AG09309 (cell line): ENCODE data around the gene TCEA3.
A peak's percentile ranks its signal among the peaks of the same experiment; 100 is the strongest.

ENCODE experiments used
- DNase-seq: peaks from one replicate; pipeline ENCODE4 v3.0.0-alpha.2; 2010; ENCODE audit warnings: low read depth
- H3K4me3 ChIP-seq: 2 replicates; pipeline ENCODE4 v1.5.1; 2011; ENCODE audit warnings: mild to moderate bottlenecking, low read depth, low read length, moderate library complexity; ENCODE audit not compliant: control insufficient read depth
- TF ChIP-seq, protein P1 (sequence below): IDR thresholded peaks from 2 replicates; pipeline ENCODE4 v1.5.1; 2011; ENCODE audit warnings: mild to moderate bottlenecking, low read depth, low read length, inconsistent platforms; ENCODE audit not compliant: insufficient read depth, control insufficient read depth; ENCODE audit errors: missing control alignments

TCEA3 gene

DNA sequence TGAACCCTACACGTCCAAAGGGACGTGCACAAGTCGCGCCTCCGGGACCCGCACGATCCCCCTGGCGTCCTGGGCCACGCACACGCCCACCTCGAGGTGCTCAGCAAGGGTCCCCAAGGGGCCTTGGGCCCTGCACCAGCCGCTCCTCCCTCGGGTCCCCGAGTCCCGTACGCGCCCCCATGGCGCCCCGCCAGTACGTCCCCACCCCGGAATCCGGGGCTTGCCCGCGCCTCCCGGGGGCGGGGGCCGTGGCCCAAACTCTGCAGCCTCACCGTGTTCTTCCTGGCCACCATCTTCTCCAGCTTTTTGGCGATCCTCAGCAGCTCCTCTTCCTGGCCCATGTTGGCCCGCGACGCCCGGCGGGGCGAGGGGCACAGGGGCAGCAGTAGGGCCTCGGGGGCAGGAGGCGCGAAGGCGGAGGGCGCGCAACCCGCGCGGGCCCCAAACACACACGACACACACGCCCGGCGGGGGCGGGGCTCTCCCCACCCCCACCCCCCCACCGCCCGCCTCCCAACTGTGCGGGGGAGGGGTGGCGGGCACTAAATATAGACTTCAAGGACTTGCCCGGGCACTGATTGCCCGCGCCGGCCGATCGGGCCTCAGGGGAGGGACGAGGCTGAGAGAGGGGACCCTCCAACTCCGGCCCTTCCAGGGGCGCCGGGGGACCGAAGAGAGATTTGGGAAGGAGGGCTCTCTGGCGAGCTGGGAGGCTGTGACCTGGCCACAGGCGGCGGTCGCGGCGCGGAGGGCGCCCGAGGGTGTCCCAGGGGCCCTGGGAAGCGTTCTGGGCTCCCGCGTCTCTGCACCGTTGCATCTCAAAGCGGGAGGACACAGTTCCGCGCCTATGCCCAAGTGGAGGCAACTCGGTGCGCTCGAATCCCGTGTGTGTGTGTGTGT, at the start of gene TCEA3:
Gene TCEA3, minus strand, starts transcription at position 456 of the 900 bp plus-strand sequence. Its CDS starts 115 bp downstream, at position 341.
- no peak for DNase-seq
- H3K4me3 ChIP-seq: peak within 1 kb of the TSS; percentile 47
- TF ChIP-seq, protein P1, sequence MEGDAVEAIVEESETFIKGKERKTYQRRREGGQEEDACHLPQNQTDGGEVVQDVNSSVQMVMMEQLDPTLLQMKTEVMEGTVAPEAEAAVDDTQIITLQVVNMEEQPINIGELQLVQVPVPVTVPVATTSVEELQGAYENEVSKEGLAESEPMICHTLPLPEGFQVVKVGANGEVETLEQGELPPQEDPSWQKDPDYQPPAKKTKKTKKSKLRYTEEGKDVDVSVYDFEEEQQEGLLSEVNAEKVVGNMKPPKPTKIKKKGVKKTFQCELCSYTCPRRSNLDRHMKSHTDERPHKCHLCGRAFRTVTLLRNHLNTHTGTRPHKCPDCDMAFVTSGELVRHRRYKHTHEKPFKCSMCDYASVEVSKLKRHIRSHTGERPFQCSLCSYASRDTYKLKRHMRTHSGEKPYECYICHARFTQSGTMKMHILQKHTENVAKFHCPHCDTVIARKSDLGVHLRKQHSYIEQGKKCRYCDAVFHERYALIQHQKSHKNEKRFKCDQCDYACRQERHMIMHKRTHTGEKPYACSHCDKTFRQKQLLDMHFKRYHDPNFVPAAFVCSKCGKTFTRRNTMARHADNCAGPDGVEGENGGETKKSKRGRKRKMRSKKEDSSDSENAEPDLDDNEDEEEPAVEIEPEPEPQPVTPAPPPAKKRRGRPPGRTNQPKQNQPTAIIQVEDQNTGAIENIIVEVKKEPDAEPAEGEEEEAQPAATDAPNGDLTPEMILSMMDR: no peak

DNA sequence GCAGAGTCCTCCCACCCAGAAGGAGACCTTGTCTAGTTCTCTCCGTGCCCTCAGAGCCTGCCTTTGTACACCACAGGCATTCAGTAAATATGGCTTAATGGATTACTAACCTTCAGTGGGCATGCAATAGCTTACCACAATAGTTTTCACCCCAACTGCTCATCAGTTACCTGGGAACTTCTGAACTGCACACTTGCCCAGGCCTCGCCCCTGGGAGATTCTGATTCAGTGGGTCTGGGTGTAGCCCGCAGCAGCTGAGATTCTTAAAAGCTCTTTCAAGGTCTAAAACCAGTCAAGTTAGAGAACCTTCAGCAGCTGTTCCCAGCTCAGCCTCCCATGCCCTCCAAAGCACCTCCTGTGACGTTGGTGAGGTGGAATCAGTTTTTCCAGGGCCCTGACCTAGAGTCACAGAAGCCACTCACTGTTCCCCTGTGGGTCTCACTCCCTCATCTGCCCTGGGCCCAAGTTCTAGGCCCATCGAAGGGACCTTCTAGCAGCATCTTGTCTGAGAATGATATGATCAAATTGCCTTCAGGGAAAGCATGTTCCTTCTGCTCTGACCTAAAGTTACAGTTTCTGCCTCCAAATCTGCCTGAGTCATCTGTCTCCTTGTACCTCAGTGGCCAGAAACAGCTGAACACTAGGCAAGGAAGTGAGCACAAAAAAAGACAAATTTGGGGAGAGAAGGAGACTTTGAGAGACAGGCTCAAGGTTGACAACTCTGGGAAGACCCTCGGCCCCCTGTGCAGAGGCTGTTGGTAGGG, 48.7 kb upstream of the TCEA3 start:
- DNase-seq: no peak
- TF ChIP-seq, protein P1: no peak
- H3K4me3 ChIP-seq: no peak overlapping the region

DNA sequence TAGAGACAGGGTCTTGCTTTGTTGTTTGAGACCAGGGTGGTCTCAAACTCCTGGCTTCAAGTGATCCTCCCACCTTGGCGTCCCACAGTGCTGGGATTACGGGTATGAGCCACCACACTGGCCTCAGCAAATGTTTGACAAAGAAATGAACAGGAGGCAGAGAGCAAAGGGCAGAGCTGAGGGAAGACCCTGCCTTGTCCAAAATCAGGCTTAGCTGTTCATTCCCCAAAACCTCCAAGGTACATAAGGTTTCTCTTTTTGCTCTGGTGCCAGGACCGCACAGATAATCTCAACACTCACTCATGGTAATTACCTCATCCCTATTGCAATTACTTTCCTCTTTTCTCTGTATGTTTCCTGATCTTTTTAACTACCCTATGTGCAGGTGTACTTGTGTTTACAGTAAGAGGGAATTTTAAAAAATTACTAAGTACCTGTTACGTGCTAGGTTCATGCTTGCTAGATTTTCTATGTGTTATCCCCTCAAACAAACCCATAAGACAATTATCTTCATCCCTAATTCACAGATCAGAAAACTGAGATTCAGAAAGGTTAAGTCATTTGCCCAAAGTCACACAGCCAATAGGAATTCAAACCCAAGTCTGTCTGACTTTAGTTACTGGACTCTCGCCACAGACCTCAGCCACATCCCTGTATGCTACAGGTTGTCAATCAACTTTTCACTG, 47.9 kb upstream of the TCEA3 start:
- no peak overlapping the region for H3K4me3 ChIP-seq
- TF ChIP-seq, protein P1: no peak
- DNase-seq: no peak

DNA sequence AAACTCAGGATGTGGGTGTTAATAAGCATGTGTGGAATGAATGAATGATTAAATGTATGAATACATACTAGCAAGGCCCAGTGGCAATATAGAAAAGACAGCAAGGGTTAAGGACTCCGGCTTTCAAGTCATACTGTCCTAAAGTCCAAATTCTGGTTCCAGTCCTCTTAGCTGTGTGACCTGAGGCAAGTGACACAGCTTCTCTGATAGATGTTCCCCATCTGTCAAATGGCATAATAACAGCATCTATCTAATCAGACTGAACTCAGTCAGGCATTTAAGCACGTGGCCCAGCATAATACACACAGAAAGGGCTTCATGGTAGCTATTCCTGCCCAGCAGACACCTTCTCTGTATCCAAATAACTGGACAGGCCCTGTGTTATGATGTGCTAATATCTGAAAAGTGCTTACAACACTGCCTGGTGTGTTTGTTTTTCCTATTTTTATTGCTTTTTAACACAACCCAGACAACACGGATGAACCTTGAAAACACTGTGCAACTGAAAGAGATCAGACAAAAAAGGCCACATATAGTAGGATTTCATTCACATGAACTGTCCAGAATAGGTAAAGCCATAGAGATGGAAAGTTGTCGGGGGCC, 47.0 kb upstream of the TCEA3 start:
- TF ChIP-seq, protein P1: no peak
- H3K4me3 ChIP-seq: no peak overlapping the region
- no peak for DNase-seq

DNA sequence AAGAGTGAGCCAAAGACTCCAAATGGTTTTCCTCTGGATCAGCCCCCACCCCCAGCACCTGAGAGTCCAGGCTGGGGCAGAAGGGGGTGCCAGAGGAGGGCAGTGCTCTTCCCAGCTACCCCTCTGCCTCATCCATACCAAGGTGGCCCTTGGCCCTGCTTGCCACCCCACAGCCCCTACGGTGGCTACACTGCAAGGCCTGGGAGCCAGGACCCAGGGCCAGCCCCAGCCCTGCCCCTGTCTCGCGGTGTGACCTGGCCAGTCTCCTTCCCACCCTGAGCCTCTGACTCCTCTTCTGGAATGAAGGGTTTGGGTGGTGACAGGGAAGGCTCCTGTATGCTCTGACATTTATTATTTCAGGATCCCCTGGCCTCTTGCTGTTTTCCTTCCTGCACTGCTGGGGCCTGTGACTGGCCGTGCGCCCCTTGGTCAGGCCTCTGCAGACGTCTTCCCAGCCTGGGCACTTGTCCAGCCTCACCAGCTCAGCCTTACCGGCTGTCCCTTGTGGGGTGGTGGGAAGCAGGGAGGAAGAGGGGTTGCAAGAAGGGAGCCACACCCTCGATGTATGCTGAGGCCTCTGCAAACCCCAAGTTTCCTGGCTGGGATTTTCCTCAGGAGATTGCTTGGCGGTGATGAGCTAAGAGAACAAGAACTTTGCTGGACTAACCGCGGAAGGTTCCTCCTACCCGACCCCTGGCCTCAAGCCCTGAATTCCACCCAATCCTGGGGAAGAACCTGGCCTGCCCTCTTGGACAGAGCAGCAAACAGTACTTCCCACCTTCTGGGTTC, 45.9 kb upstream of the TCEA3 start:
- no peak for DNase-seq
- TF ChIP-seq, protein P1: no peak
- no peak overlapping the region for H3K4me3 ChIP-seq
